ENCODE data around the gene PTPRQ. TPM values are rescaled to one million over a fixed set of nuclear protein-coding genes. Genes with fewer than 3 reads are reported as not detected.

PTPRQ gene
- total RNA-seq, 1 donor from 2014 or later: not detected

DNA sequence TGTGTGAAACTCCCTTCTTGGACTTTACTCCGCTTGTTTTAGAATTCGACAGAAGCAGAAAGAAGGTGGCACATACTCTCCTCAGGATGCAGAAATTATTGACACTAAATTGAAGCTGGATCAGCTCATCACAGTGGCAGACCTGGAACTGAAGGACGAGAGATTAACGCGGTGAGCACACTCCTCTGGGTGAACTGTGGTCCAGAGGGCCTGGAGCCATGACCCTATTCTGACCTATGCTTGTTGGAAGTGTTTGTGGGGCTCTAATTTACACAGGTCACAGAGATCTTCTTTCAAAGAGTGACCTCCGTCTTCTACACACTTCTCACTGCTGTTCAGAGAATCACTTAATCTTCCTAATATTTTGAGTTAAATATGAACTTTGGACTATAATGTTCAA is 190.9 kb downstream of the PTPRQ start:
- Mint-ChIP-seq H3K4me1 (peaks cover 10% of the 10 kb centered on the region), H3K27ac (ENCODE audit: unreplicated experiment) (no peak overlapping the region), H3K27me3 (ENCODE audit: low read depth) (no peaks in the 10 kb centered on the region), H3K9me3 (no peaks in the 10 kb centered on the region), H3K36me3 (ENCODE audit: low read depth) (no peaks in the 10 kb centered on the region), H3K4me3 (no peak overlapping the region)
- TF ChIP-seq, protein P1, sequence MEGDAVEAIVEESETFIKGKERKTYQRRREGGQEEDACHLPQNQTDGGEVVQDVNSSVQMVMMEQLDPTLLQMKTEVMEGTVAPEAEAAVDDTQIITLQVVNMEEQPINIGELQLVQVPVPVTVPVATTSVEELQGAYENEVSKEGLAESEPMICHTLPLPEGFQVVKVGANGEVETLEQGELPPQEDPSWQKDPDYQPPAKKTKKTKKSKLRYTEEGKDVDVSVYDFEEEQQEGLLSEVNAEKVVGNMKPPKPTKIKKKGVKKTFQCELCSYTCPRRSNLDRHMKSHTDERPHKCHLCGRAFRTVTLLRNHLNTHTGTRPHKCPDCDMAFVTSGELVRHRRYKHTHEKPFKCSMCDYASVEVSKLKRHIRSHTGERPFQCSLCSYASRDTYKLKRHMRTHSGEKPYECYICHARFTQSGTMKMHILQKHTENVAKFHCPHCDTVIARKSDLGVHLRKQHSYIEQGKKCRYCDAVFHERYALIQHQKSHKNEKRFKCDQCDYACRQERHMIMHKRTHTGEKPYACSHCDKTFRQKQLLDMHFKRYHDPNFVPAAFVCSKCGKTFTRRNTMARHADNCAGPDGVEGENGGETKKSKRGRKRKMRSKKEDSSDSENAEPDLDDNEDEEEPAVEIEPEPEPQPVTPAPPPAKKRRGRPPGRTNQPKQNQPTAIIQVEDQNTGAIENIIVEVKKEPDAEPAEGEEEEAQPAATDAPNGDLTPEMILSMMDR (conservative IDR thresholded peaks at IDR 0.05): no peak
- no peak for DNase-seq (ENCODE audit: low read depth, low spot score)

GRCh38 chr12:80636832-80637231 is 192.8 kb downstream of the PTPRQ start:
- peaks cover 10% of the 10 kb centered on the region for H3K4me1 Mint-ChIP-seq
- no peak for DNase-seq (ENCODE audit: low read depth, low spot score)
- no peak overlapping the region for H3K4me3 Mint-ChIP-seq
- no peaks in the 10 kb centered on the region for H3K9me3 Mint-ChIP-seq
- TF ChIP-seq, protein P1 (conservative IDR thresholded peaks at IDR 0.05): no peak
- H3K27ac Mint-ChIP-seq (ENCODE audit: unreplicated experiment): no peak overlapping the region
- H3K27me3 Mint-ChIP-seq (ENCODE audit: low read depth): no peaks in the 10 kb centered on the region
- no peaks in the 10 kb centered on the region for H3K36me3 Mint-ChIP-seq (ENCODE audit: low read depth)

GRCh38 chr12:80641936-80642335 is 197.9 kb downstream of the PTPRQ start:
- no peak for DNase-seq (ENCODE audit: low read depth, low spot score)

GRCh38 chr12:80643961-80644360 is 199.9 kb downstream of the PTPRQ start:
- no peaks in the 10 kb centered on the region for H3K9me3 Mint-ChIP-seq

More at GRCh38 chr12:80641936-80642335, 197.9 kb downstream of the PTPRQ start:
- Mint-ChIP-seq H3K27ac (ENCODE audit: unreplicated experiment) (no peak overlapping the region), H3K4me1 (no peaks in the 10 kb centered on the region), H3K27me3 (ENCODE audit: low read depth) (no peaks in the 10 kb centered on the region), H3K9me3 (no peaks in the 10 kb centered on the region), H3K4me3 (no peak overlapping the region), H3K36me3 (ENCODE audit: low read depth) (no peaks in the 10 kb centered on the region)
- TF ChIP-seq, protein P1 (conservative IDR thresholded peaks at IDR 0.05): no peak

DNA sequence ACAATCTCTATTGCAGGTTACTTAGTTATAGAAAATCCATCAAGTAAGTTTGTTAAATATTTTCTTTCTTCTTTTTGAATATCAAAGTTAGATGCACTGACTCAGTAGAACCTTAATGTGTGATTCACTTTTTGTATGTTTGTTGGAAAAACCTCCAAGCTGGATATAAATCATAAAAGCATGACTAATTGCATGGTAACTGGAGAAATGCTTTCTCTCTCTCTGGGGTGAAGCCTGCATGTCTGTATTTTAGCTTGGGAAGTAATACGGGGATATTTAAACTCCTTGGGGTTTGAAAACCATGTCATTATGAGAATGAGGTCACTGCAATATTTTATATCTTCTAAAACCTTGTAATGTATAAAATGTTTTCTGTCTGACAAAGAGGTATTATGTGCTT is 204.8 kb downstream of the PTPRQ start:
- DNase-seq (ENCODE audit: low read depth, low spot score): no peak

More at GRCh38 chr12:80643961-80644360, 199.9 kb downstream of the PTPRQ start:
- H3K4me1 Mint-ChIP-seq: no peaks in the 10 kb centered on the region
- H3K4me3 Mint-ChIP-seq: no peak overlapping the region
- no peaks in the 10 kb centered on the region for H3K27me3 Mint-ChIP-seq (ENCODE audit: low read depth)
- DNase-seq (ENCODE audit: low read depth, low spot score): no peak
- H3K36me3 Mint-ChIP-seq (ENCODE audit: low read depth): no peaks in the 10 kb centered on the region
- H3K27ac Mint-ChIP-seq (ENCODE audit: unreplicated experiment): no peak overlapping the region
- TF ChIP-seq, protein P1 (conservative IDR thresholded peaks at IDR 0.05): no peak

More for the DNA sequence above, 204.8 kb downstream of the PTPRQ start:
- TF ChIP-seq, protein P1 (conservative IDR thresholded peaks at IDR 0.05): no peak
- no peaks in the 10 kb centered on the region for H3K27me3 Mint-ChIP-seq (ENCODE audit: low read depth)
- H3K4me3 Mint-ChIP-seq: no peak overlapping the region
- no peak overlapping the region for H3K27ac Mint-ChIP-seq (ENCODE audit: unreplicated experiment)
- H3K9me3 Mint-ChIP-seq: no peaks in the 10 kb centered on the region
- no peaks in the 10 kb centered on the region for H3K36me3 Mint-ChIP-seq (ENCODE audit: low read depth)
- peaks cover 5% of the 10 kb centered on the region for H3K4me1 Mint-ChIP-seq
